ENCODE data around the gene PTPRS.

- TF ChIP-seq POLR2A (IDR thresholded peaks at IDR 0.05; ENCODE audit: low read length) (no peak), GATA1 (IDR thresholded peaks at IDR 0.05; ENCODE audit: low read depth, low read length) (no peak)
Observed at GRCh38 chr19:5340637-5341447, at the start of gene PTPRS.
